SU-DHL-6 (cell line): ENCODE measurements around the gene CD2.

Experiments used
- H2AFZ ChIP-seq: fragments of 200-600 bp; sonication (generic); 2 replicates; pipeline ENCODE4 v1.6.1; 2014; ENCODE audit warnings: low read depth, mild to moderate bottlenecking, moderate library complexity, mixed read lengths, antibody characterized with exemption, low read length; ENCODE audit not compliant: severe bottlenecking
- H3F3A ChIP-seq: fragments of 200-600 bp; shearing (Covaris generic); 2 replicates; pipeline ENCODE4 v1.6.0; 2016; ENCODE audit warnings: antibody characterized with exemption, mild to moderate bottlenecking; ENCODE audit not compliant: insufficient read depth
- H3K27ac ChIP-seq: fragments of 200-600 bp; sonication (generic); 2 replicates; pipeline ENCODE4 v1.5.1; 2016; ENCODE audit warnings: low read depth, mild to moderate bottlenecking, low read length, moderate library complexity, mixed read lengths
- H3K27me3 ChIP-seq: fragments of 200-600 bp; sonication (generic), shearing (Covaris generic); 2 replicates; pipeline ENCODE4 v1.6.0; 2014; ENCODE audit warnings: mild to moderate bottlenecking, low read length
- H3K36me3 ChIP-seq: fragments of 200-600 bp; sonication (generic); 2 replicates; pipeline ENCODE4 v1.6.1; 2014; ENCODE audit warnings: mild to moderate bottlenecking, low read length, mixed read lengths
- H3K4me2 ChIP-seq: fragments of 300-600, 200-600 bp; shearing (Covaris generic), sonication (generic); 2 replicates; pipeline ENCODE4 v1.6.0; 2014; ENCODE audit warnings: low read length, low read depth, mild to moderate bottlenecking; ENCODE audit not compliant: poor library complexity, severe bottlenecking
- H3K4me3 ChIP-seq: fragments of 200-600 bp; sonication (generic); 2 replicates; pipeline ENCODE4 v1.5.1; 2014; ENCODE audit warnings: antibody characterized with exemption, low read length, mild to moderate bottlenecking, mixed read lengths; ENCODE audit not compliant: insufficient read depth, poor library complexity, severe bottlenecking
- H3K79me2 ChIP-seq: fragments of 200-600 bp; sonication (generic); 2 replicates; pipeline ENCODE4 v1.6.1; 2014; ENCODE audit warnings: mild to moderate bottlenecking, low read length, moderate library complexity; ENCODE audit not compliant: insufficient read depth
- H3K9ac ChIP-seq: fragments of 200-600 bp; sonication (generic); 2 replicates; pipeline ENCODE4 v1.7.0; 2014; ENCODE audit warnings: mild to moderate bottlenecking, low read length
- H3K9me2 ChIP-seq: fragments of 200-600 bp; sonication (generic); replicated peaks from 2 replicates; pipeline ENCODE4 v1.6.1; 2014; ENCODE audit warnings: low read length; ENCODE audit not compliant: insufficient read depth
- H3K9me3 ChIP-seq: fragments of 200-600 bp; sonication (generic); 2 replicates; pipeline ENCODE4 v1.6.1; 2014; ENCODE audit warnings: low read length, mixed read lengths; ENCODE audit not compliant: insufficient read depth
- H4K20me1 ChIP-seq: fragments of 200-600 bp; sonication (generic); 2 replicates; pipeline ENCODE4 v1.6.1; 2014; ENCODE audit warnings: low read depth, mild to moderate bottlenecking, antibody characterized with exemption, low read length, moderate library complexity, mixed read lengths
- EZH2phosphoT487 ChIP-seq: fragments of 200-600 bp; sonication (generic), shearing (Covaris generic); conservative IDR thresholded peaks from 2 replicates; pipeline ENCODE4 v1.6.1; 2018; ENCODE audit warnings: mild to moderate bottlenecking, antibody characterized with exemption, low read length, moderate library complexity, mixed read lengths
- TF ChIP-seq, protein P1 (sequence below): fragments of 200-600 bp; sonication (generic); IDR thresholded peaks from one replicate; pipeline ENCODE4 v1.5.1; 2017; ENCODE audit warnings: antibody characterized with exemption, mild to moderate bottlenecking, low read length, moderate library complexity; ENCODE audit not compliant: insufficient read depth, poor library complexity, severe bottlenecking

Gene CD2

DNA sequence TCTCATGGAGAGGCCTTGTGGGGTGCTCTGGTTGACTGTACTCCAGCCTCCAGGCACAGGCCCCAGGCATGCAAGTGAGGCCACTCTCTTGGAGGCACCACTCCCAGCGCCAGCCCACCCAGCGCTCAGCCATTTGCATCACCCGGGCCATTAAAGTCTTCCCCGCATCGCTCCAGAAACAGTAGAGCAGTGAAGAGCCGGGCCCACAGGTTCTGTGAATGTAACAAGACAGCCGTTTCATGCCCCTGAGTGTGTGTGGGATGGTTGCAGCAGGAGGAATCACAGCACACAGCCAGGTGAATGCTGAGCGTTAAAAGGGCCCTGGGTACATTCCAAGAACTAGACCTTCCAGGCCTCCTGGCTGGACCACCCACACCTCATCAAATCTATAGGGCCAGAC, 19.0 kb upstream of the CD2 start:
- no peaks in the 10 kb centered on the region for H4K20me1 ChIP-seq
- no peak overlapping the region for H3K4me2 ChIP-seq
- H3K27me3 ChIP-seq: no peaks in the 10 kb centered on the region
- no peaks in the 10 kb centered on the region for H3F3A ChIP-seq
- no peaks in the 10 kb centered on the region for H3K9me2 ChIP-seq
- no peak overlapping the region for H3K4me3 ChIP-seq
- no peaks in the 10 kb centered on the region for H3K79me2 ChIP-seq
- H3K9ac ChIP-seq: no peak overlapping the region
- no peaks in the 10 kb centered on the region for H3K9me3 ChIP-seq
- H2AFZ ChIP-seq: no peak overlapping the region
- H3K27ac ChIP-seq: no peak overlapping the region
- H3K36me3 ChIP-seq: no peaks in the 10 kb centered on the region
- TF ChIP-seq, protein P1, sequence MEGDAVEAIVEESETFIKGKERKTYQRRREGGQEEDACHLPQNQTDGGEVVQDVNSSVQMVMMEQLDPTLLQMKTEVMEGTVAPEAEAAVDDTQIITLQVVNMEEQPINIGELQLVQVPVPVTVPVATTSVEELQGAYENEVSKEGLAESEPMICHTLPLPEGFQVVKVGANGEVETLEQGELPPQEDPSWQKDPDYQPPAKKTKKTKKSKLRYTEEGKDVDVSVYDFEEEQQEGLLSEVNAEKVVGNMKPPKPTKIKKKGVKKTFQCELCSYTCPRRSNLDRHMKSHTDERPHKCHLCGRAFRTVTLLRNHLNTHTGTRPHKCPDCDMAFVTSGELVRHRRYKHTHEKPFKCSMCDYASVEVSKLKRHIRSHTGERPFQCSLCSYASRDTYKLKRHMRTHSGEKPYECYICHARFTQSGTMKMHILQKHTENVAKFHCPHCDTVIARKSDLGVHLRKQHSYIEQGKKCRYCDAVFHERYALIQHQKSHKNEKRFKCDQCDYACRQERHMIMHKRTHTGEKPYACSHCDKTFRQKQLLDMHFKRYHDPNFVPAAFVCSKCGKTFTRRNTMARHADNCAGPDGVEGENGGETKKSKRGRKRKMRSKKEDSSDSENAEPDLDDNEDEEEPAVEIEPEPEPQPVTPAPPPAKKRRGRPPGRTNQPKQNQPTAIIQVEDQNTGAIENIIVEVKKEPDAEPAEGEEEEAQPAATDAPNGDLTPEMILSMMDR: no peak

DNA sequence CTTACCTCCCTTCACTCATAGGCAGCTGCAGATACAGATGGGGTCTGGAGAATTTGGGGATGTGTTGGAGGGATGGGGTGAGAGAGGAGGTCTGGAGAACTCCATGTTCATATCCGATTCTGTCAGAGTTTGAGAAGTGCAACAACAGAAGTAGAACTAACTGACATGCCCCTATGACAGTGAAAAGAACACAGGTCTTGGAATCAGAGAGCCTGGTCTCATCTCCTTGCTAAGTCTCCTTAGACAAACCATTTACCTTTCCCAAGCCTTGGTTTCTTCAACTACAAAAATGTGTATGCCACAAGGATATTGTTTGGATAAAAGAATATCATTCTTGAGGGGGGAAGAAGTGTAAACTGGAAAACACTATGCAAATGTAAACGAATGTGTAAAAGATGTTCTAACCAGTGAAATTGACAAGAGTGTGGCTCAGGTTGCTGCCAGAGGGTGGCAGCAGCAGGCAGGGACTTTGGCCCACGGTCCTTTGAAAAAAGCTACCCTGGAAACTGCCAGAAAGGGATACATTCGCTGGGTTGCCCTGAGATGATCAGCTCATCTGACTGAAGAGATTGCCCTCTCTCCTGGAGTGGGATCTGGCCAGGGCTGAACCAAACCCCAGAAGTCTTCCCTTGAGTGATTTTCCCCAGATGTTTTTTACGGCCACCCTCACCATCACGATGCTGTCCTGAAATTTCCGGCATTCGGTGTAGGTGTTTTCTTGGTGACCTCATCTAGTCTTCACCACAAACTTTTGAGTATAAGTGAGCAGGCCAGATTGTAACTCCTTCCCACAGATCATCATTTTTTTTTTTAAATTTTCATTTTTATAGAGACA, 17.0 kb upstream of the CD2 start:
- Histone ChIP-seq H3K9me2 (no peaks in the 10 kb centered on the region), H3K4me2 (no peak overlapping the region), H3K9me3 (no peaks in the 10 kb centered on the region), H3K27ac (no peak overlapping the region), H3K9ac (no peak overlapping the region), H2AFZ (no peak overlapping the region), H3K27me3 (no peaks in the 10 kb centered on the region), H4K20me1 (no peaks in the 10 kb centered on the region), H3K79me2 (no peaks in the 10 kb centered on the region), H3K4me3 (no peak overlapping the region), H3F3A (no peaks in the 10 kb centered on the region), H3K36me3 (no peaks in the 10 kb centered on the region)
- TF ChIP-seq, protein P1: peak; percentile 60
- no peak for TF ChIP-seq EZH2phosphoT487

DNA sequence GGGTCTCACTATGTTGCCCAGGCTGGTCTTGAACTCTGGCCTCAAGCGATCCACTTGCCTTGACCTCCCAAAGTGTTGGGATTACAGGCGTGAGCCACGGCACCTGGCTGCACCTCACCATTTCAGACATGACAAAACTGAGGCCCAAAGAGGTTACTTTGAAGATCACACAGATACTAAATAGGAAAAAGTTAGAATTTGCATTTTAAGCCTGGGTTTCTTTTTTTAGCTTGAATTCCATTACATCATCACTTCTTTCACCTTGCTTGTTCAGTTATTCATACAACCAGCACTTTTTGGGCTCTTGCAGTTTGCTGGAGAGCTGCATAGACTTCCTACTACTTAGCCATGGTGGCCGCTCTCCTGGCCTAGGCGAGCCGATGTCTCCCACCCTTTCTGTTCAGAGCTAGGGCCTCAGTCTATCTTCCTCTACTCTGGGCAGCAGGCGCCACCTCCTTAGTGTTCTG, 16.3 kb upstream of the CD2 start:
- no peak overlapping the region for H3K9ac ChIP-seq
- no peaks in the 10 kb centered on the region for H4K20me1 ChIP-seq
- no peaks in the 10 kb centered on the region for H3K27me3 ChIP-seq
- no peak overlapping the region for H2AFZ ChIP-seq
- no peaks in the 10 kb centered on the region for H3K9me2 ChIP-seq
- no peaks in the 10 kb centered on the region for H3K36me3 ChIP-seq
- TF ChIP-seq, protein P1: no peak
- TF ChIP-seq EZH2phosphoT487: no peak
- H3K4me2 ChIP-seq: no peak overlapping the region
- H3K79me2 ChIP-seq: no peaks in the 10 kb centered on the region
- H3K9me3 ChIP-seq: peaks cover 1% of the 10 kb centered on the region; the same call in 1 of the 2 replicates
- H3K27ac ChIP-seq: no peak overlapping the region
- H3K4me3 ChIP-seq: no peak overlapping the region
- no peaks in the 10 kb centered on the region for H3F3A ChIP-seq
